HUES64 (cell line): ENCODE data around the gene CARD9.
"Not testable (repeated sequence)": the region's sequence is repeated elsewhere in the genome, so short reads cannot be mapped to it uniquely, and the experiment has no call there.

Experiments used
- H3K27ac ChIP-seq: 2 replicates; pipeline ENCODE4 v1.7.0; 2013; ENCODE audit warnings: low read depth, low read length, inconsistent platforms
- H3K27me3 ChIP-seq: 2 replicates; pipeline ENCODE4 v1.6.1; 2013; ENCODE audit warnings: mild to moderate bottlenecking, low read length; ENCODE audit not compliant: insufficient read depth
- H3K36me3 ChIP-seq: 2 replicates; pipeline ENCODE4 v1.6.1; 2013; ENCODE audit warnings: mild to moderate bottlenecking, low read length; ENCODE audit not compliant: insufficient read depth
- H3K4me1 ChIP-seq: 2 replicates; pipeline ENCODE4 v1.6.1; 2013; ENCODE audit warnings: mild to moderate bottlenecking, low read length, moderate library complexity; ENCODE audit not compliant: insufficient read depth
- H3K4me3 ChIP-seq: 2 replicates; pipeline ENCODE4 v1.5.1; 2013; ENCODE audit warnings: mild to moderate bottlenecking, low read length, moderate library complexity
- H3K9ac ChIP-seq: 2 replicates; pipeline ENCODE4 v1.6.1; 2013; ENCODE audit warnings: mild to moderate bottlenecking, low read depth, low read length
- H3K9me3 ChIP-seq: 2 replicates; pipeline ENCODE4 v1.6.1; 2013; ENCODE audit warnings: low read depth, low read length; ENCODE audit not compliant: insufficient read depth
- WGBS: fragments of 150-250, 120-280 bp; methylation state at CpG from one replicate; pipeline ENCODE4 v1.1.7; 2013; ENCODE audit warnings: missing lambda C conversion rate; 5-methylcytosine and 5-hydroxymethylcytosine counted together

CARD9 gene

DNA sequence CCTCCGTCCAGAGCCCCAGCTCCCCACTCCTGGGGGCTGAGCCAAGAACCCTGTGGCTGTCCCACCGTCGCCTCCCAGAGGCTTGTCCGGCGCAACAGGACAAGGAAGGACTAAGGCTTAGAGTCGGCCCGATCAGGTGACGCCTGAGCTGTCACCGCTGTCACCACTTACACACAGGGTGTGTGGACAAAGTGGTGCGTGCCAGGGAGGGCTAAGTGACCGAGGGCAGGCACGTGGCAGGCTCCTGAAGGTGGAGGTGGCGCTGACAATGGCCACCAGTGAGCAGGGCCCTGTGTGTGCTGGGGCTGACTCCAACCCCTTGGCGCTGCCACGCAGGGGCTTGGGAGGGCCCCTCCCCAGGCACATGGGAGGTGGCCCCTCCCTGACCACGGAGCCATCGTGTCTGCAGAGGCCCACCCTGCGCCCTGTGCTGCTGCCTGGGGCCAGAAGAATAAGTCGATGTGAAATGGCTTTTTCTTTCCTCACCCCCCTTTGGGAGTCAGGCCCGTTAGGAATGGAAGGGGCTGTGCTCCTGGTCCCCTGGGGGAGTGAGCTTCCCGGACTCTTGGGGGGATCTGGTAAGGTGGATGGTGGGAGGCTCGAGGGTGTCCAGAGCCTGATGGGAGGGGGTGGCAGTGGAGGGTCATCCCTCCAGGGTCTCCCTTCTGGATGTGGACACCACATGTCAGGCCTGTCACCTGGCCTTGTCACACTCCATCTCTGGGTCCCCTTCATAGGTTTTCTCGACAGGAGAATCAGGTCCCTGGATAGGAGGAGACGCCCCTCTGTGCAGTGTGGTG lies 48.8 kb downstream of the CARD9 start:
- no peak overlapping the region for H3K9ac ChIP-seq
- H3K4me1 ChIP-seq, result peaks cover 11% of the 10 kb centered on the region; the same call in 1 of the 2 replicates
- H3K27ac ChIP-seq, result no peak overlapping the region
- H3K36me3 ChIP-seq, result no peaks in the 10 kb centered on the region
- no peak overlapping the region for H3K4me3 ChIP-seq
- WGBS, result 84% methylated on average over 24 of the region's 24 CpGs
- no peaks in the 10 kb centered on the region for H3K27me3 ChIP-seq
- H3K9me3 ChIP-seq, result no peaks in the 10 kb centered on the region

DNA sequence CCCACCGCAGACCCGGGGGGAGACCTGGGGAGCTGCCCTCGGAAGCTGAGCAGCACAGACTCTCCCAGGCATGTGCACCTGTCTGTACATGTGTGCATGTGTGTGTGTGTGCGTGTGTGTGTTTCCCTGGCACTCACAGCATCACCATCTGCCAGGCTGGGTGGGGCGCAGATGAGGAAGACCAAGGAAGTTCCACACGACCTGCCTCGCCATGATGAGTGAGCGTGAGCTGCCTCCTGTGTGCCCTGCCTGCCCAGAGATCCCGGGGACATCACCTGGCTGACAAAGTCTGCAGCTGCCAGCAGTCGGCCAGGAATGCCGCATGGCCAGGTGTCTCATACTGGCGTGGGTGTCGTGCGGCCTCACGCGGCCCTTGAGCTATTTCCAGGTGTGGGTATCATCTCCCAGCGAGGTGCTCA lies 50.1 kb downstream of the CARD9 start:
- H3K36me3 ChIP-seq, result no peaks in the 10 kb centered on the region
- no peak overlapping the region for H3K9ac ChIP-seq
- H3K4me3 ChIP-seq, result no peak overlapping the region
- no peaks in the 10 kb centered on the region for H3K27me3 ChIP-seq
- no peaks in the 10 kb centered on the region for H3K9me3 ChIP-seq
- peaks cover 11% of the 10 kb centered on the region; the same call in 1 of the 2 replicates for H3K4me1 ChIP-seq
- WGBS, result 93% methylated on average over 17 of the region's 17 CpGs
- no peak overlapping the region for H3K27ac ChIP-seq

DNA sequence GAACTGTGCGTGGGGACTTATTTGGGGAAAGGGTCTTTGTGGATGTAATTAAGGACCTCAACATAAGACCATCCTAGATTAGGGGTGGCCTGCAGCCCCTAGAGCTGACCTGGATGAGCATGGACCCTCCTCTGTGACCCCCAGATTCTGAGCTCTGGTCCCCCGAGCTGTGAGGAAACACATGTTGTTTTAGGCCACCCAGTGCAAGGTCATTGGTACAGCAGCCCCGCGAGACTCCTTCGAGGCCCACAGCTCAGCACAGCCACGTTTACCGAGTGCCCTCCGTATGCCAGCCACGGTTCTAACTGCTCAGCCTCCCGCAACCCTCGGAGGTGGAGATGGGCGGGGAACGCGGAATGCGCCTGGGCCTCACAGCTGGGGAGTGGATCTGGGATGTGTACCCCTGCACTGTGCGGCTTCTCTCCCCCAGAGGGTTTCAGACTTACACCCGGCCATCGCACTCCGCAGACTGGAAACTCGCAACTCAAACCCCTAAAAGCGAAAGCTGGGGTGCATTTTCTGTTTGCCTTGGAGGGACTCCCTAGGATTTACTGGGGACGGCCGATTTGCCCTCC lies 50.6 kb downstream of the CARD9 start:
- H3K36me3 ChIP-seq, result no peaks in the 10 kb centered on the region
- H3K27ac ChIP-seq, result no peak overlapping the region
- no peak overlapping the region for H3K4me3 ChIP-seq
- no peaks in the 10 kb centered on the region for H3K9me3 ChIP-seq
- H3K4me1 ChIP-seq, result peaks cover 11% of the 10 kb centered on the region; the same call in 1 of the 2 replicates
- H3K27me3 ChIP-seq, result no peaks in the 10 kb centered on the region
- WGBS, result 90% methylated on average over 23 of the region's 23 CpGs
- no peak overlapping the region for H3K9ac ChIP-seq

GRCh38 chr9:136321561-136321960 lies 51.9 kb downstream of the CARD9 start:
- WGBS, result 91% methylated on average over 19 of the region's 19 CpGs
- H3K9me3 ChIP-seq, result no peaks in the 10 kb centered on the region
- no peaks in the 10 kb centered on the region for H3K27me3 ChIP-seq
- H3K4me3 ChIP-seq, result no peak overlapping the region
- H3K9ac ChIP-seq, result no peak overlapping the region
- H3K27ac ChIP-seq, result no peak overlapping the region
- H3K4me1 ChIP-seq, result peaks cover 5% of the 10 kb centered on the region; the same call in 1 of the 2 replicates
- H3K36me3 ChIP-seq, result no peaks in the 10 kb centered on the region

- H3K4me3 ChIP-seq, H3K9me3 ChIP-seq, H3K27ac ChIP-seq, H3K36me3 ChIP-seq, H3K4me1 ChIP-seq, H3K9ac ChIP-seq, H3K27me3 ChIP-seq: not testable (repeated sequence)
Measured at GRCh38 chr9:136320972-136321371, 52.5 kb downstream of the CARD9 start.

DNA sequence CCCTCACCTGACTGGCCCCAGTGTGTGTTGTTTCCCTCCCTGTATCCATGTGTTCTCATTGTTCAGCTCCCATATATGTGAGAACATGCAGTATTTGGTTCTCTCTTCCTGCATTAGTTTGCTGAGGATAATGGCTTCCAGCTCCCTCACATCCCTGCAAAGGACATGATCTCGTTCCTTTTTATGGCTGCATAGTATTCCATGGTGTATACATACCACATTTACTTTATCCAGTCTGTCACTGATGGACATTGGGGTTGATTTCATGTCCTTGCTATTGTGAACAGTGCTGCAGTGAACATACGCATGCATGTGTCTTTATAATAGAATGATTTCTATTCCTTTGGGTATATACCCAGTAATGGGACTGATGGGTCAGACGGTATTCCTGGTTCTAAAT lies 53.5 kb downstream of the CARD9 start:
- WGBS, result 94% methylated on average over 3 of the region's 3 CpGs
- H3K36me3 ChIP-seq, H3K27me3 ChIP-seq, H3K9me3 ChIP-seq, H3K4me3 ChIP-seq, H3K27ac ChIP-seq, H3K4me1 ChIP-seq, H3K9ac ChIP-seq: not testable (repeated sequence)

DNA sequence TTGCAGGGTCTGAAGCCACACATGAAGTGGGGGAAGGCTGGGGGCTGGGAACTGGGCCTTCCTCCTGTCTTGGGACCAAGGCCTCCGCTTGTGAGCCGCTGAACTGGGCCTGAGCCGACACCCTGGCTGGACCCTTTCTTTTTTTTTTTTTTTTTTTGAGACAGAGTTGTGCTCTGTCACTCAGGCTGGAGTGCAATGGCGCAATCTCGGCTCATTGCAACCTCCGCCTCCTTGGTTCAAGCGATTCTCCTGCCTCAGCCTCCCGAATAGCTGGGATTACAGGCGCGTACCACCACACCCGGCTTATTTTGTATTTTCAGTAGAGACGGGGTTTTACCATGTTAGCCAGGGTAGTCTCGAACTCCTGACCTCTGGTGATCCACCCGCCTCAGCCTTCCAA lies 54.2 kb downstream of the CARD9 start:
- not testable (repeated sequence) for H3K36me3 ChIP-seq, H3K4me3 ChIP-seq, H3K27me3 ChIP-seq, H3K27ac ChIP-seq, H3K4me1 ChIP-seq, H3K9ac ChIP-seq
- peaks cover 14% of the 10 kb centered on the region for H3K9me3 ChIP-seq
- 96% methylated on average over 14 of the region's 14 CpGs for WGBS

DNA sequence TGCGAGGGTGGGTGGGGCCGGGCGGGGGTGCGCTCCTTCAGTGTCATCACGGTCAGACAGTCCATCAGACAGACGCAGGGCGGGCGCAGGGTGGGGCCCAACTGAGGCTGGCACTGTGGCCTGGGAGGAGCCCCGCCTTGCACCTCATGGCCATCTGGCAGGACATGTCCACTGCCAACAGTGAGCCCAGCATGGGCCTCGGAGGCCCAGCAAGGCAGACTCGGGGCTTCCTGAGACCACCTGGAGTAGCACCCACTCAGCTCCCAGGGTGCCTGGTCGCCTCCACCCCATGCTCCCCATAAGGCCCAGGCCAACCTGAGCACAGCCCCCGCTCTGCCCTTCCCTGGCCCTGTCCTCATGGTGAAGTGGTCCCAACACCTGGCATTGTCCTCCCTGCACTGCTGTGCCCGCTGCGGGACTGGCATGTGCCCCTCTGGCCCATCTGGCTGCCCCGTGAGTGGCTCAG lies 54.7 kb downstream of the CARD9 start:
- H3K27ac ChIP-seq, result no peak overlapping the region
- peaks cover 15% of the 10 kb centered on the region for H3K9me3 ChIP-seq
- no peaks in the 10 kb centered on the region for H3K4me1 ChIP-seq
- H3K4me3 ChIP-seq, result no peak overlapping the region
- no peak overlapping the region for H3K9ac ChIP-seq
- no peaks in the 10 kb centered on the region for H3K27me3 ChIP-seq
- no peaks in the 10 kb centered on the region for H3K36me3 ChIP-seq
- 93% methylated on average over 16 of the region's 16 CpGs for WGBS

GRCh38 chr9:136318111-136318775 lies 55.2 kb downstream of the CARD9 start:
- H3K9me3 ChIP-seq, result peaks cover 15% of the 10 kb centered on the region
- H3K27ac ChIP-seq, result no peak overlapping the region
- WGBS, result 89% methylated on average over 21 of the region's 21 CpGs
- no peaks in the 10 kb centered on the region for H3K27me3 ChIP-seq
- no peak overlapping the region for H3K9ac ChIP-seq
- H3K4me3 ChIP-seq, result no peak overlapping the region
- H3K36me3 ChIP-seq, result no peaks in the 10 kb centered on the region
- H3K4me1 ChIP-seq, result no peaks in the 10 kb centered on the region

- Histone ChIP-seq H3K27ac (no peak overlapping the region), H3K9me3 (peaks cover 15% of the 10 kb centered on the region), H3K4me3 (no peak overlapping the region), H3K9ac (no peak overlapping the region), H3K36me3 (no peaks in the 10 kb centered on the region), H3K27me3 (no peaks in the 10 kb centered on the region), H3K4me1 (no peaks in the 10 kb centered on the region)
- 93% methylated on average over 16 of the region's 16 CpGs for WGBS
Measured at GRCh38 chr9:136317695-136318094, 55.8 kb downstream of the CARD9 start.

- 93% methylated on average over 13 of the region's 13 CpGs for WGBS
Measured at GRCh38 chr9:136316896-136317676, 56.4 kb downstream of the CARD9 start.

More at GRCh38 chr9:136316896-136317676, 56.4 kb downstream of the CARD9 start:
- H3K9ac ChIP-seq, result no peak overlapping the region
- H3K9me3 ChIP-seq, result peaks cover 15% of the 10 kb centered on the region
- H3K27me3 ChIP-seq, result no peaks in the 10 kb centered on the region
- no peak overlapping the region for H3K27ac ChIP-seq
- no peak overlapping the region for H3K4me3 ChIP-seq
- H3K4me1 ChIP-seq, result no peaks in the 10 kb centered on the region
- H3K36me3 ChIP-seq, result no peaks in the 10 kb centered on the region
